Kidney epithelial cell (primary cell): ENCODE measurements around the gene PTH1R. TPM values are rescaled to one million over a fixed set of nuclear protein-coding genes. Genes with fewer than 3 reads are reported as not detected.

Experiments
- DNase-seq: peaks from one replicate; pipeline ENCODE4 v3.0.0-alpha.2; 2010; ENCODE audit warnings: low read depth
- H3K27me3 ChIP-seq: 2 replicates; pipeline ENCODE4 v1.6.0; 2011; ENCODE audit warnings: low read length; ENCODE audit not compliant: control insufficient read depth, insufficient read depth
- H3K36me3 ChIP-seq: 2 replicates; pipeline ENCODE4 v1.5.1; 2011; ENCODE audit warnings: low read length; ENCODE audit not compliant: control insufficient read depth, insufficient read depth
- H3K4me3 ChIP-seq: 2 replicates; pipeline ENCODE4 v1.5.1; 2011; ENCODE audit warnings: low read depth, mild to moderate bottlenecking, control low read depth, low read length
- CTCF ChIP-seq: IDR thresholded peaks from 2 replicates; pipeline ENCODE4 v1.5.1; 2011; ENCODE audit warnings: mild to moderate bottlenecking, moderate library complexity, low read length, control low read depth, inconsistent platforms; ENCODE audit not compliant: insufficient read depth, poor library complexity, severe bottlenecking
- total RNA-seq: library from RNA; depleted of rRNA; stranded (reverse); fragments of >200 nt; gene quantifications from 2 replicates; pipeline ENCODE4 v1.2.3, GENCODE V29; 2015

The PTH1R gene
- total RNA-seq, 1 donor from 2014 or later, result 2.1 TPM

- Histone ChIP-seq H3K4me3 (no peak overlapping the region), H3K27me3 (no peaks in the 10 kb centered on the region), H3K36me3 (peaks cover 4% of the 10 kb centered on the region)
- TF ChIP-seq CTCF, result no peak
- DNase-seq, result no peak
These were observed 49.6 kb downstream of the PTH1R start for GRCh38 chr3:46926871-46927717.

- Histone ChIP-seq H3K4me3 (no peak overlapping the region), H3K36me3 (peaks cover 4% of the 10 kb centered on the region), H3K27me3 (no peaks in the 10 kb centered on the region)
- no peak for DNase-seq
- no peak for TF ChIP-seq CTCF
These were observed 50.2 kb downstream of the PTH1R start for GRCh38 chr3:46927718-46928073.

- TF ChIP-seq CTCF, result no peak
- Histone ChIP-seq H3K36me3 (peaks cover 4% of the 10 kb centered on the region), H3K27me3 (no peaks in the 10 kb centered on the region), H3K4me3 (no peak overlapping the region)
- DNase-seq, result no peak
These were observed 50.8 kb downstream of the PTH1R start for GRCh38 chr3:46928282-46928681.

GRCh38 chr3:46929324-46929723 lies 51.8 kb downstream of the PTH1R start:
- no peak overlapping the region for H3K4me3 ChIP-seq
- no peak for TF ChIP-seq CTCF
- no peak for DNase-seq
- peaks cover 2% of the 10 kb centered on the region for H3K36me3 ChIP-seq
- no peaks in the 10 kb centered on the region for H3K27me3 ChIP-seq

- Histone ChIP-seq H3K27me3 (no peaks in the 10 kb centered on the region), H3K36me3 (peaks cover 1% of the 10 kb centered on the region), H3K4me3 (no peak overlapping the region)
- DNase-seq, result no peak
- no peak for TF ChIP-seq CTCF
These were observed 52.8 kb downstream of the PTH1R start for GRCh38 chr3:46930166-46930944.

- H3K4me3 ChIP-seq, result no peak overlapping the region
- H3K27me3 ChIP-seq, result no peaks in the 10 kb centered on the region
- H3K36me3 ChIP-seq, result peaks cover 1% of the 10 kb centered on the region
- DNase-seq, result no peak
- TF ChIP-seq CTCF, result no peak
These were observed 53.5 kb downstream of the PTH1R start for GRCh38 chr3:46930945-46931403.
